Tibial nerve (tissue), 4 donors: ENCODE data around the gene GIMAP7. TPM values are rescaled to one million over a fixed set of nuclear protein-coding genes. Genes with fewer than 3 reads are reported as not detected.

Source experiments
- DNase-seq, 2 donors: peaks; one replicate each; pipeline ENCODE4 v3.0.0-alpha.2; 2019; ENCODE audit warnings: low spot score in 2 of 2
- H3K27ac ChIP-seq, 4 donors: fragments of 200-600 bp; sonication (generic) in 3 of 4; one replicate each; pipeline ENCODE4 v1.5.1; 2017 to 2019; ENCODE audit warnings: mild to moderate bottlenecking in 1 of 4
- H3K27me3 ChIP-seq, 2 donors: fragments of 200-600 bp; sonication (generic) in 1 of 2; one replicate each; pipeline versions ENCODE4 v1.5.1 to v1.6.0; 2017 to 2019
- H3K36me3 ChIP-seq, 3 donors: fragments of 200-600 bp; sonication (generic); one replicate each; pipeline ENCODE4 v1.5.1; 2018 to 2019
- H3K4me1 ChIP-seq, 4 donors: fragments of 200-600 bp; sonication (generic) in 3 of 4; one replicate each; pipeline ENCODE4 v1.5.1; 2017 to 2019
- H3K4me3 ChIP-seq, 4 donors: fragments of 200-600 bp; sonication (generic) in 3 of 4; one replicate each; pipeline ENCODE4 v1.5.1; 2017 to 2019; ENCODE audit warnings: mild to moderate bottlenecking in 1 of 4, moderate library complexity in 1 of 4
- H3K9me3 ChIP-seq, 4 donors: fragments of 200-600 bp; sonication (generic) in 3 of 4; one replicate each; pipeline ENCODE4 v1.5.1; 2017 to 2019
- CTCF ChIP-seq, 5 experiments: fragments of 200-600 bp in 3 of 5; fragments of 450-650 bp in 2 of 5; sonication (generic) in 3 of 5; IDR thresholded peaks; one replicate each; pipeline ENCODE4 v1.5.1; 2016 to 2019; ENCODE audit warnings: antibody characterized with exemption in 5 of 5, mild to moderate bottlenecking in 3 of 5, moderate library complexity in 2 of 5
- EP300 ChIP-seq, 2 donors: sonication (generic); formaldehyde crosslinking; IDR thresholded peaks; one replicate each; pipeline ENCODE4 v1.6.1; 2017; ENCODE audit warnings: antibody characterized with exemption in 2 of 2, mild to moderate bottlenecking in 1 of 2
- POLR2A ChIP-seq, 2 donors: fragments of 450-650 bp; IDR thresholded peaks; one replicate each; pipeline ENCODE4 v1.6.1; 2017; ENCODE audit warnings: antibody characterized with exemption in 2 of 2, mild to moderate bottlenecking in 2 of 2, moderate library complexity in 2 of 2
- WGBS, 2 donors: methylation state at CpG; one replicate each; pipeline ENCODE4 v1.1.5; 2018; 5-methylcytosine and 5-hydroxymethylcytosine counted together
- total RNA-seq, 4 donors: library from RNA; depleted of rRNA; stranded (reverse); fragments of >200 nt; gene quantifications; one replicate each; pipeline ENCODE4 v1.1.0, GENCODE V29; 2016

The GIMAP7 gene
- total RNA-seq, 4 donors from 2014 or later = 18.8 to 25.7 (median 23.6) TPM

GRCh38 chr7:150524018-150524417 is 9.3 kb downstream of the GIMAP7 start:
- Histone ChIP-seq H3K4me1 (no peaks in the 10 kb centered on the region), H3K27me3 (no peaks in the 10 kb centered on the region), H3K9me3 (peaks cover 0 to 1% (median 0%) of the 10 kb centered on the region in 4 donors), H3K27ac (no peak overlapping the region), H3K4me3 (no peak overlapping the region), H3K36me3 (no peaks in the 10 kb centered on the region)
- no peak for DNase-seq
- 32 to 79% methylated on average over 2 of the region's 2 CpGs for WGBS, 2 donors
- TF ChIP-seq POLR2A (IDR thresholded peaks at IDR 0.05) = no peak
- TF ChIP-seq EP300 (IDR thresholded peaks at IDR 0.05) = no peak
- TF ChIP-seq CTCF (IDR thresholded peaks at IDR 0.05) = no peak

- H3K4me3 ChIP-seq = no peak overlapping the region
- WGBS, 2 donors = 90% methylated on average over 1 of the region's 1 CpG
- no peak overlapping the region for H3K27ac ChIP-seq
- no peaks in the 10 kb centered on the region for H3K27me3 ChIP-seq
- DNase-seq = no peak
- no peaks in the 10 kb centered on the region for H3K4me1 ChIP-seq
- no peak for TF ChIP-seq CTCF (IDR thresholded peaks at IDR 0.05)
- no peak for TF ChIP-seq POLR2A (IDR thresholded peaks at IDR 0.05)
- no peak for TF ChIP-seq EP300 (IDR thresholded peaks at IDR 0.05)
- peaks cover 0 to 9% (median 0%) of the 10 kb centered on the region in 4 donors for H3K9me3 ChIP-seq
- no peaks in the 10 kb centered on the region for H3K36me3 ChIP-seq
Measured at GRCh38 chr7:150531704-150532103, 17.0 kb downstream of the GIMAP7 start.

GRCh38 chr7:150538259-150538658 is 23.6 kb downstream of the GIMAP7 start:
- Histone ChIP-seq H3K27ac (no peak overlapping the region), H3K36me3 (no peaks in the 10 kb centered on the region), H3K27me3 (no peaks in the 10 kb centered on the region), H3K4me3 (no peak overlapping the region), H3K4me1 (no peaks in the 10 kb centered on the region), H3K9me3 (peaks cover 0 to 55% (median 2%) of the 10 kb centered on the region in 4 donors)
- DNase-seq = no peak
- TF ChIP-seq CTCF (IDR thresholded peaks at IDR 0.05) = no peak
- TF ChIP-seq POLR2A (IDR thresholded peaks at IDR 0.05) = no peak
- TF ChIP-seq EP300 (IDR thresholded peaks at IDR 0.05) = no peak
- WGBS, 2 donors = 87 to 98% methylated on average over 2 of the region's 2 CpGs

- Histone ChIP-seq H3K27ac (no peak overlapping the region), H3K36me3 (no peaks in the 10 kb centered on the region), H3K27me3 (no peaks in the 10 kb centered on the region), H3K9me3 (peaks cover 0 to 26% (median 0%) of the 10 kb centered on the region in 4 donors), H3K4me3 (no peak overlapping the region), H3K4me1 (no peaks in the 10 kb centered on the region)
- TF ChIP-seq CTCF (IDR thresholded peaks at IDR 0.05) = no peak
- no peak for TF ChIP-seq POLR2A (IDR thresholded peaks at IDR 0.05)
- TF ChIP-seq EP300 (IDR thresholded peaks at IDR 0.05) = no peak
- no peak for DNase-seq
Measured at GRCh38 chr7:150553163-150553562, 38.5 kb downstream of the GIMAP7 start.

GRCh38 chr7:150556521-150557138 is 42.0 kb downstream of the GIMAP7 start:
- Histone ChIP-seq H3K27me3 (no peaks in the 10 kb centered on the region), H3K4me3 (no peak overlapping the region), H3K36me3 (no peaks in the 10 kb centered on the region), H3K27ac (peak overlapping the region in 1 of 4 donors; percentile 55), H3K9me3 (peaks cover 0 to 25% (median 0%) of the 10 kb centered on the region in 4 donors), H3K4me1 (no peaks in the 10 kb centered on the region)
- no peak for DNase-seq
- 40 to 54% methylated on average over 4 of the region's 4 CpGs for whole genome bisulfite sequencing, 2 donors
- no peak for TF ChIP-seq POLR2A (IDR thresholded peaks at IDR 0.05)
- TF ChIP-seq EP300 (IDR thresholded peaks at IDR 0.05) = peak in 1 of 2 donors; percentile 38
